ENCODE results near the gene THEM5. TPM values are rescaled to one million over a fixed set of nuclear protein-coding genes. Genes with fewer than 3 reads are reported as not detected.

The THEM5 gene
- total RNA-seq, 1 experiment from 2014 or later = not detected

DNA sequence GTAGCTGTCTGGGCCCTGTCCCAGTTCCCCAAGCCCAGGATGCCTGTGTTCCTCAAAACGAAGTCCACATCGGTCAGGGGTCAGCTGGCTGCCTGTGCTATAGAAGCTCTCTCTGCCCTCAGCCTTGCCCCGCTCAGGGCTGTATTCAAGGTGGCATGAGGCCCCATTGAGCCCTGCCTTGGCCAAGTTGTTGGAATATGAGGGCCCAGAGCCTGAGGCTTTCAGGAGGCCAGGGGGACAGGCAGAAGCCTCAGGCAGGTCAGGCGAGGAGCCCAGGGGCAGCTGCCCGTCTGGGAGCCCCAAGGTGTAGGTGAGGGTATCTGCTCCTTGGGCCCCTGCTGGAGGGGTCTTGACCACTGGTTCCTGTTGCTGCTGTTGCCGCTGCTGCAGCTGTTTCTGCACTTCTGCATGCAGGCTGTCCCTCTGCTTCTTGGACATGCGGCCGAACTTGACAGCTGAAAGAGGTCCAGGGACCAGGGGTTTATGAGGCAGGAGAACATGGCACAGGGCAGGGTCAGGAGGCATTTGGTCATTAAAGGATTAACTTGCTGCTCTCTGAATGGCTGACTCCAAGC, 38.5 kb downstream of the THEM5 start (continued):
- TF ChIP-seq ZBTB33 (IDR thresholded peaks at IDR 0.05; ENCODE audit: extremely low read depth, insufficient replicate concordance, low read length) (no peak), ELF1 (IDR thresholded peaks at IDR 0.05; ENCODE audit: borderline replicate concordance, low read depth) (no peak), YY1 (IDR thresholded peaks at IDR 0.05; ENCODE audit: extremely low read depth, insufficient replicate concordance, low read depth, low read length) (no peak), SRF (IDR thresholded peaks at IDR 0.05; ENCODE audit: low read depth) (no peak), POLR2A (IDR thresholded peaks at IDR 0.05; ENCODE audit: borderline replicate concordance, extremely low read depth, insufficient read depth, insufficient read length) (no peak), REST (IDR thresholded peaks at IDR 0.05; ENCODE audit: low read depth) (no peak), CEBPB (IDR thresholded peaks at IDR 0.05; ENCODE audit: low read depth) (no peak), TCF7L2 (IDR thresholded peaks at IDR 0.05; ENCODE audit: borderline replicate concordance, extremely low read depth, insufficient read depth, insufficient read length) (no peak)

GRCh38 chr1:151814426-151814825, 39.1 kb downstream of the THEM5 start:
- H3K4me2 ChIP-seq (ENCODE audit: low read length) = no peak overlapping the region

More at GRCh38 chr1:151814426-151814825, 39.1 kb downstream of the THEM5 start:
- Histone ChIP-seq H2AFZ (ENCODE audit: low read depth, low read length, poor library complexity, severe bottlenecking) (no peak overlapping the region), H3K9ac (ENCODE audit: low read length) (no peak overlapping the region), H3K9me2 (ENCODE audit: insufficient read depth) (no peaks in the 10 kb centered on the region), H3K27ac (ENCODE audit: low read depth, low read length) (no peak overlapping the region), H3K79me2 (ENCODE audit: insufficient read depth, low read length) (no peaks in the 10 kb centered on the region), H4K20me1 (ENCODE audit: insufficient read depth) (no peaks in the 10 kb centered on the region), H3K4me3 (replicated peaks in 1 of 2; ENCODE audit: low read depth in 1 of 2, low read length in 2 of 2) (no peak overlapping the region), H3K36me3 (ENCODE audit: control insufficient read depth in 1 of 2, insufficient read depth in 2 of 2, low read length in 2 of 2) (no peaks in the 10 kb centered on the region), H3K9me3 (ENCODE audit: control insufficient read depth in 1 of 2, insufficient read depth in 1 of 2, low read depth in 1 of 2, low read length in 2 of 2) (no peaks in the 10 kb centered on the region), H3K27me3 (ENCODE audit: insufficient read depth, low read length) (no peaks in the 10 kb centered on the region), H3K4me1 (ENCODE audit: control insufficient read depth in 1 of 2, insufficient read depth in 2 of 2, low read length in 2 of 2) (no peaks in the 10 kb centered on the region)
- RAD21 ChIA-PET (ENCODE audit: low non-redundant PET in 1 of 2, low total read pairs in 2 of 2, uncharacterized antibody in 2 of 2, unreplicated experiment in 2 of 2) = no interaction called here
- CTCF ChIA-PET = no interaction called here
- no peak for TF ChIP-seq ZNF274 (IDR thresholded peaks at IDR 0.05; ENCODE audit: low read depth, low read length)
- TF ChIP-seq EGR1 (IDR thresholded peaks at IDR 0.05; ENCODE audit: low read depth) = no peak
- DNase-seq (ENCODE audit: low read depth, low spot score) (no peak), ATAC-seq (no peak)
- intact Hi-C loops (cut with micrococcal nuclease) = no loop called here
- POLR2A ChIA-PET = no interaction called here
- no TSS peak for BruUV-seq (replicated peaks)
